Superior temporal gyrus (tissue), 1 donor: Measurements from ENCODE around the gene KRTAP2-1.
"Not testable (repeated sequence)": the region's sequence is repeated elsewhere in the genome, so short reads cannot be mapped to it uniquely, and the experiment has no call there.

Experiments used
- DNase-seq: peaks from one replicate; pipeline ENCODE4 v3.0.0-alpha.2; 2016; ENCODE audit errors: extremely low spot score

KRTAP2-1 gene

GRCh38 chr17:41046735-41047465 lies at the start of gene KRTAP2-1:
Gene KRTAP2-1 (minus strand): TSS chr17:41047316. CDS start chr17:41047267, 49 bp downstream.
- DNase-seq = not testable (repeated sequence)

- DNase-seq = no peak
Measured at GRCh38 chr17:41096055-41096454, 48.9 kb upstream of the KRTAP2-1 start.

GRCh38 chr17:41088760-41089352 lies 41.7 kb upstream of the KRTAP2-1 start:
- DNase-seq = not testable (repeated sequence)

GRCh38 chr17:41084100-41084856 lies 37.2 kb upstream of the KRTAP2-1 start, which contains the start of gene KRTAP4-7:
Gene KRTAP4-7 (plus strand): TSS chr17:41084150. CDS start chr17:41084207, 57 bp downstream.
- DNase-seq = not testable (repeated sequence)

GRCh38 chr17:41083427-41083826 lies 36.3 kb upstream of the KRTAP2-1 start:
- DNase-seq = not testable (repeated sequence)

GRCh38 chr17:41082626-41083025 lies 35.5 kb upstream of the KRTAP2-1 start:
- DNase-seq = no peak

GRCh38 chr17:41076788-41077187 lies 29.7 kb upstream of the KRTAP2-1 start:
- DNase-seq = no peak

- no peak for DNase-seq
Measured at GRCh38 chr17:41073676-41074075, 26.6 kb upstream of the KRTAP2-1 start.

GRCh38 chr17:41071606-41072360 lies 24.7 kb upstream of the KRTAP2-1 start:
- no peak for DNase-seq

GRCh38 chr17:41069031-41069430 lies 21.9 kb upstream of the KRTAP2-1 start:
- no peak for DNase-seq

- no peak for DNase-seq
Measured at GRCh38 chr17:41067281-41067680, 20.2 kb upstream of the KRTAP2-1 start.

GRCh38 chr17:41065829-41066624 lies 18.9 kb upstream of the KRTAP2-1 start, which contains the start of gene KRTAP2-4:
Gene KRTAP2-4 (minus strand): TSS chr17:41065879. CDS start chr17:41065845, 34 bp downstream.
- no peak for DNase-seq

- not testable (repeated sequence) for DNase-seq
Measured at GRCh38 chr17:41065016-41065689, 18.0 kb upstream of the KRTAP2-1 start.

GRCh38 chr17:41064301-41064700 lies 17.2 kb upstream of the KRTAP2-1 start:
- no peak for DNase-seq

- no peak for DNase-seq
Measured at GRCh38 chr17:41063449-41063848, 16.3 kb upstream of the KRTAP2-1 start.

- DNase-seq = no peak
Measured at GRCh38 chr17:41061964-41062363, 14.8 kb upstream of the KRTAP2-1 start.

- DNase-seq = no peak
Measured at GRCh38 chr17:41060052-41060604, 13.0 kb upstream of the KRTAP2-1 start, which contains the start of gene KRTAP2-3. Gene KRTAP2-3 (minus strand): TSS chr17:41060114. CDS start chr17:41060050, 64 bp downstream.

- DNase-seq = not testable (repeated sequence)
Measured at GRCh38 chr17:41059276-41060051, 12.3 kb upstream of the KRTAP2-1 start.

- DNase-seq = no peak
Measured at GRCh38 chr17:41058741-41059140, 11.6 kb upstream of the KRTAP2-1 start.
